K562 (cell line): ENCODE results near the gene EBNA1BP2. TPM values are rescaled to one million over a fixed set of nuclear protein-coding genes. Genes with fewer than 3 reads are reported as not detected.
"Not testable (repeated sequence)": the region's sequence is repeated elsewhere in the genome, so short reads cannot be mapped to it uniquely, and the experiment has no call there.

Experiments
- ATAC-seq: fragments of 200-7000 bp; cut with Tn5 transposase; 3 replicates; pipeline ENCODE4 v1.9.1; 2020; ENCODE audit warnings: moderate library complexity
- BruUV-seq: library from RNA; stranded (reverse); fragments of 400-500 nt; replicated peaks from 2 replicates; lab custom pipeline; 2021; lab: Mats Ljungman, UMichigan
- CTCF ChIA-PET: fragments of 300-600 bp; formaldehyde crosslinking; extraction: SDS; loops from one replicate; lab custom pipeline; 2021; ENCODE audit warnings: low intra/inter-chr PET ratio; lab: Yijun Ruan, JAX
- POLR2A ChIA-PET: fragments of 300-600, 350-650 bp; sonication (Branson Sonifier 250); formaldehyde crosslinking; extraction: SDS; loops from one replicate; lab custom pipeline; 2021; ENCODE audit warnings: antibody characterized with exemption, inconsistent platforms; lab: Yijun Ruan, JAX
- DNase-seq, 4 experiments: peaks; one replicate each; pipeline versions ENCODE4 v3.0.0 to v3.0.0-alpha.2; 2011 to 2018; ENCODE audit warnings: low spot score in 3 of 4, mixed read lengths in 3 of 4; ENCODE audit errors: extremely low read depth in 1 of 4
- FAIRE-seq: peaks from 2 replicates; lab custom pipeline; 2011; peaks lifted over from hg19 to GRCh38; lab: Jason Lieb, UNC
- H2AFZ ChIP-seq: 2 replicates; pipeline ENCODE4 v1.6.0; 2011; ENCODE audit warnings: low read depth, low read length, control low read depth, inconsistent platforms
- H3K27ac ChIP-seq: fragments of 200-600 bp; 3 replicates; pipeline ENCODE4 v1.8.0; 2011; ENCODE audit warnings: low read depth, mild to moderate bottlenecking, control low read depth, inconsistent platforms, low read length, moderate library complexity, mixed read lengths; ENCODE audit errors: extremely low read depth
- H3K27me3 ChIP-seq, 2 experiments: fragments of 300-600 bp in 1 of 2; 2 replicates in 1 of 2; 3 replicates in 1 of 2; pipeline versions ENCODE4 v1.6.0 to v1.8.0; 2011; ENCODE audit warnings: inconsistent platforms in 2 of 2, low read length in 2 of 2, mild to moderate bottlenecking in 1 of 2, mixed read lengths in 1 of 2, moderate library complexity in 1 of 2; ENCODE audit not compliant: control insufficient read depth in 2 of 2, insufficient read depth in 2 of 2
- H3K36me3 ChIP-seq: fragments of 300-600 bp; 3 replicates; pipeline ENCODE4 v1.8.0; 2011; ENCODE audit warnings: mild to moderate bottlenecking, low read length, inconsistent platforms; ENCODE audit not compliant: control insufficient read depth, insufficient read depth
- H3K4me1 ChIP-seq, 2 experiments: fragments of 200-600 bp in 1 of 2; replicated peaks in 1 of 2; 2 replicates in 1 of 2; 3 replicates in 1 of 2; pipeline versions ENCODE4 v1.5.1 to v1.8.0; 2011; ENCODE audit warnings: inconsistent platforms in 2 of 2, low read length in 2 of 2, mild to moderate bottlenecking in 1 of 2, mixed read lengths in 1 of 2, moderate library complexity in 1 of 2; ENCODE audit not compliant: control insufficient read depth in 2 of 2, insufficient read depth in 2 of 2
- H3K4me2 ChIP-seq: 2 replicates; pipeline ENCODE4 v1.6.1; 2011; ENCODE audit warnings: low read length, control low read depth, inconsistent platforms, mixed read lengths; ENCODE audit not compliant: insufficient read depth
- H3K4me3 ChIP-seq: fragments of 200-600 bp; sonication (generic), shearing (Covaris generic); 2 replicates; pipeline ENCODE4 v1.5.1; 2016; ENCODE audit warnings: control low read depth, inconsistent platforms
- H3K79me2 ChIP-seq: fragments of 200-600 bp; 3 replicates; pipeline ENCODE4 v1.8.0; 2011; ENCODE audit warnings: low read length, inconsistent platforms; ENCODE audit not compliant: control insufficient read depth, insufficient read depth
- H3K9ac ChIP-seq, 2 experiments: 2 replicates each; pipeline versions ENCODE4 v1.6.0 to v1.6.1; 2011; ENCODE audit warnings: low read depth in 2 of 2, low read length in 2 of 2, control low read depth in 1 of 2, inconsistent platforms in 1 of 2, mild to moderate bottlenecking in 1 of 2, mixed read lengths in 1 of 2; ENCODE audit not compliant: insufficient read depth in 1 of 2
- H3K9me1 ChIP-seq: one replicate; pipeline ENCODE4 v1.6.0; 2011; ENCODE audit warnings: inconsistent platforms, mild to moderate bottlenecking, low read length, moderate library complexity; ENCODE audit not compliant: control insufficient read depth, insufficient read depth
- H3K9me3 ChIP-seq: replicated peaks from 2 replicates; pipeline ENCODE4 v1.5.1; 2011; ENCODE audit warnings: low read depth, low read length, inconsistent platforms; ENCODE audit not compliant: control insufficient read depth, insufficient read depth
- H4K20me1 ChIP-seq: replicated peaks from 2 replicates; pipeline ENCODE4 v1.6.1; 2011; ENCODE audit warnings: low read length, inconsistent platforms, mixed read lengths; ENCODE audit not compliant: control insufficient read depth, insufficient read depth
- BCOR ChIP-seq: fragments of 450-650 bp; IDR thresholded peaks from 2 replicates; pipeline ENCODE4 v1.6.1; 2016
- CBX2 ChIP-seq: fragments of 200-600 bp; sonication (generic); IDR thresholded peaks from one replicate; pipeline ENCODE4 v1.6.1; 2012; ENCODE audit warnings: mild to moderate bottlenecking, low read length, inconsistent platforms; ENCODE audit not compliant: insufficient read depth, poor library complexity, severe bottlenecking
- HMBOX1 ChIP-seq: sonication (generic); IDR thresholded peaks from 2 replicates; pipeline ENCODE4 v1.6.1; 2016
- PHTF2 ChIP-seq: fragments of 250-450 bp; sonication (Bioruptor Pico); IDR thresholded peaks from 2 replicates; pipeline ENCODE4 v1.5.0; 2021; ENCODE audit warnings: mild to moderate bottlenecking
- SMARCA5 ChIP-seq: fragments of 450-650 bp; IDR thresholded peaks from 2 replicates; pipeline ENCODE4 v1.6.1; 2016
- ZNF146 ChIP-seq: IDR thresholded peaks from one replicate; pipeline ENCODE4 v1.6.1; 2018; ENCODE audit warnings: missing compliant biosample characterization; ENCODE audit not compliant: unreplicated experiment
- WGBS: fragments of 100-300 bp; shearing (Covaris generic); methylation state at CpG from one replicate; pipeline ENCODE4 v1.1.6; 2016; ENCODE audit warnings: low coverage, mixed read lengths; ENCODE audit not compliant: insufficient coverage; ENCODE audit errors: missing lambda C conversion rate; 5-methylcytosine and 5-hydroxymethylcytosine counted together
- in situ Hi-C: fragments of 300-500 bp; cut with MboI; formaldehyde crosslinking; loops from 4 replicates; pipeline ENCODE4 v1.15.0; 2018; ENCODE audit warnings: inconsistent platforms, mixed read lengths
- intact Hi-C: fragments of 100-400 bp; cut with micrococcal nuclease; formaldehyde crosslinking; loops from 2 replicates; pipeline ENCODE4 v1.14.2; 2022
- polyA plus RNA-seq, 8 experiments: library from polyadenylated mRNA; depleted of rRNA in 4 of 8; stranded (reverse) in 5 of 8; unstranded in 3 of 8; fragments of >200 nt; fragmentation: Nextera tagmentation in 2 of 8; fragmentation: Illumina TruSeq in 1 of 8; extraction: Ambion mirVana in 2 of 8; extraction: Trizol in 1 of 8; gene quantifications; 2 replicates each; pipeline versions ENCODE4 v1.2.1 to v1.2.3, GENCODE V29; 2011 to 2014; ENCODE audit warnings: inconsistent platforms in 1 of 8, missing spikeins in 1 of 8
- total RNA-seq, 7 experiments: library from RNA; depleted of rRNA in 6 of 7; stranded (reverse); fragments of >200 nt in 6 of 7; fragmentation: Illumina TruSeq in 2 of 7; extraction: Trizol in 2 of 7; gene quantifications; 2 replicates each; pipeline versions ENCODE4 v1.2.1 to v1.2.3, GENCODE V29; 2011 to 2021; ENCODE audit warnings: low replicate concordance in 1 of 7

EBNA1BP2 gene
- total and polyA plus RNA-seq, 9 of the 15 experiments (the other 6 are each of a cell fraction or from before 2014, with no cell fraction given) = 95.2 to 349 (median 249) TPM

- H3K4me3 ChIP-seq, BruUV-seq, H3K4me1 ChIP-seq, ATAC-seq, H3K9me1 ChIP-seq, H3K9me3 ChIP-seq, in situ Hi-C loops, H3K79me2 ChIP-seq, H3K27ac ChIP-seq, CTCF ChIA-PET, H3K36me3 ChIP-seq: not testable (repeated sequence)
- H3K27me3 ChIP-seq = peaks cover 35 to 54% of the 10 kb centered on the region in 2 experiments
- under 1% methylated on average over 8 of the region's 8 CpGs for WGBS
- TF ChIP-seq SMARCA5 (0 out of 2 replicates have a peak, but pooled peaks have one; percentile 33), ZNF146 (peak; percentile 29), BCOR (peak; percentile 59; the same call in 1 of the 2 replicates)
- TF ChIP-seq, all 486 proteins: peak for 3; not testable (repeated sequence) for 483
- FAIRE-seq, intact Hi-C loops, H3K4me2 ChIP-seq, H4K20me1 ChIP-seq, H2AFZ ChIP-seq, H3K9ac ChIP-seq, DNase-seq: not testable (repeated sequence)
- POLR2A ChIA-PET = interaction anchor here (0.6 kb wide), 1 partner anchor 1831 kb away, joined by 3 read pairs; no protein-coding TSS in a partner anchor
Measured at GRCh38 chr1:43208277-43208676, 36.2 kb upstream of the EBNA1BP2 start.

GRCh38 chr1:43207229-43207853 is 35.3 kb upstream of the EBNA1BP2 start:
- WGBS = 6% methylated on average over 12 of the region's 12 CpGs
- intact Hi-C loops (no loop called here), in situ Hi-C loops (no loop called here)
- Histone ChIP-seq H3K9me3 (no peaks in the 10 kb centered on the region), H2AFZ (no peak overlapping the region), H3K9ac (no peak overlapping the region), H3K4me1 (peaks cover 0 to 3% of the 10 kb centered on the region in 2 experiments; a peak in 4 of 5 replicates), H3K27ac (no peak overlapping the region), H3K36me3 (no peaks in the 10 kb centered on the region), H3K9me1 (no peaks in the 10 kb centered on the region), H3K4me2 (no peak overlapping the region), H3K79me2 (no peaks in the 10 kb centered on the region), H4K20me1 (no peaks in the 10 kb centered on the region), H3K27me3 (peaks cover 35 to 56% of the 10 kb centered on the region in 2 experiments), H3K4me3 (no peak overlapping the region)
- CTCF ChIA-PET = no interaction called here
- DNase-seq (no peak), FAIRE-seq (no peak), ATAC-seq (no peak)
- POLR2A ChIA-PET = interaction anchor here (0.6 kb wide), 1 partner anchor 122 kb away, joined by 3 read pairs; no protein-coding TSS in a partner anchor
- no TSS peak for BruUV-seq
- TF ChIP-seq PHTF2 (no peak), HMBOX1 (no peak), CBX2 (no peak)
